K562 (cell line): ENCODE data around the gene ATCAY. TPM values are rescaled to one million over a fixed set of nuclear protein-coding genes. Genes with fewer than 3 reads are reported as not detected.

ENCODE experiments used
- NFIC ChIP-seq: fragments of 450-650 bp; IDR thresholded peaks from 2 replicates; pipeline ENCODE4 v1.6.1; 2017; ENCODE audit warnings: mild to moderate bottlenecking, inconsistent platforms
- NFIX ChIP-seq: fragments of 250-450 bp; sonication (Bioruptor Pico); IDR thresholded peaks from 2 replicates; pipeline ENCODE4 v1.4.0; 2020; ENCODE audit warnings: low read depth, mild to moderate bottlenecking, moderate library complexity
- POLR2G ChIP-seq: fragments of 200-400 bp; formaldehyde crosslinking; IDR thresholded peaks from 2 replicates; pipeline ENCODE4 v1.6.1; 2017; ENCODE audit warnings: low read depth, mild to moderate bottlenecking, antibody characterized with exemption, low read length, moderate library complexity
- USF1 ChIP-seq: sonication (generic); formaldehyde crosslinking; IDR thresholded peaks from 2 replicates; pipeline ENCODE4 v1.9.0; 2022; ENCODE audit warnings: mild to moderate bottlenecking, missing genetic modification reagents
- ZNF232 ChIP-seq: sonication (generic); formaldehyde crosslinking; IDR thresholded peaks from 2 replicates; pipeline ENCODE4 v1.8.0; 2022; ENCODE audit warnings: mild to moderate bottlenecking, missing genetic modification reagents
- polyA plus RNA-seq, 8 experiments: library from polyadenylated mRNA; depleted of rRNA in 4 of 8; stranded (reverse) in 5 of 8; unstranded in 3 of 8; fragments of >200 nt; fragmentation: Nextera tagmentation in 2 of 8; fragmentation: Illumina TruSeq in 1 of 8; extraction: Ambion mirVana in 2 of 8; extraction: Trizol in 1 of 8; gene quantifications; 2 replicates each; pipeline versions ENCODE4 v1.2.1 to v1.2.3, GENCODE V29; 2011 to 2014; ENCODE audit warnings: inconsistent platforms in 1 of 8, missing spikeins in 1 of 8
- total RNA-seq, 7 experiments: library from RNA; depleted of rRNA in 6 of 7; stranded (reverse); fragments of >200 nt in 6 of 7; fragmentation: Illumina TruSeq in 2 of 7; extraction: Trizol in 2 of 7; gene quantifications; 2 replicates each; pipeline versions ENCODE4 v1.2.1 to v1.2.3, GENCODE V29; 2011 to 2021; ENCODE audit warnings: low replicate concordance in 1 of 7
- TF ChIP-seq, protein P1 (sequence below): fragments of 450-650 bp; formaldehyde crosslinking; IDR thresholded peaks from 2 replicates; pipeline ENCODE4 v1.4.0; 2020; ENCODE audit warnings: mild to moderate bottlenecking, moderate library complexity
- TF ChIP-seq, protein P2 (sequence below): fragments of 450-650 bp; IDR thresholded peaks from 2 replicates; pipeline ENCODE4 v1.6.1; 2017; ENCODE audit warnings: antibody characterized with exemption, mild to moderate bottlenecking

The ATCAY gene
- total and polyA plus RNA-seq, 9 of the 15 experiments (the other 6 are each of a cell fraction or from before 2014, with no cell fraction given) = not detected

DNA sequence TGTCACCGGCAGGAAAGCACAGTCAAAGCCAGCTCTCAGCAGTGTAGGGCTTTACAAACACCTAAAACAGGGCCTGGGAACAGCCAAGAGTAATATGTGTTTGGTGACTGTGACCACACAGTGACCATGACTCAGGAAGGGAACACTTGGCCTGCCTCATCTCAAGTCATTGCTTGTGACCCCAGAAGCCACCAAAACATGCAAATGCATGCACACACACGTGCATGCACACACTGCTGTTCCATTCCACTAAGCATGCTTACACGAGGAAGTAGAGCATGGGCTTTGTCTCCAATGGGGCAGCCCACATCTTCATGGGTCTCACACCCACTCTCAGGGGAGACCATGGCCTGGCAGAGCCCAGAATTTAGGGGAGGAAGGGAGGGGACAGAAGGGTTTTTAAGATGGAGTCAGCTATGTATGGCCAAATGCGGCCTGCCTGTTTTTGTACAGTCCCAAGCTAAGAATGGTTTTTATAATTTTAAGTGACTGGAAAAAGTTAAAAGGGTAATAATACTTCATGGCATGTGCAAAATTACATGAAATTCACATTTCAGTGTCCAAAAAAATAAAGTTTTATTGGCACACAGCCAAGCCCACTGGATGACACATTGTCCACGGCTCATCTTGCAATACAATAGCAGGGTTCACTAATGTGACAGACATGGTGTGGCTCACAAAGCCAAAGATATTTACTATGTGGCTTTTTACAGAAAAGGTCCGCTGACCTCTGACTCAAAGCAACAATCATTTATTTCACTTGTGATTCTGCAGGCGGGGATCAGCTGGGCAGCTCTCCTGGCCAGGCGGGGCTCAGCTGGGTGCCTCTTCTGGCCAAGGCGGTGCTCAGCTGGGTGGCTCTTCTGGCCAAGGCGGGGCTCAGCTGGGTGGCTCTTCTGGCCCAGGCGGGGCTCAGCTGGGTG lies 29.0 kb upstream of the ATCAY start (continued):
- TF ChIP-seq, protein P1, sequence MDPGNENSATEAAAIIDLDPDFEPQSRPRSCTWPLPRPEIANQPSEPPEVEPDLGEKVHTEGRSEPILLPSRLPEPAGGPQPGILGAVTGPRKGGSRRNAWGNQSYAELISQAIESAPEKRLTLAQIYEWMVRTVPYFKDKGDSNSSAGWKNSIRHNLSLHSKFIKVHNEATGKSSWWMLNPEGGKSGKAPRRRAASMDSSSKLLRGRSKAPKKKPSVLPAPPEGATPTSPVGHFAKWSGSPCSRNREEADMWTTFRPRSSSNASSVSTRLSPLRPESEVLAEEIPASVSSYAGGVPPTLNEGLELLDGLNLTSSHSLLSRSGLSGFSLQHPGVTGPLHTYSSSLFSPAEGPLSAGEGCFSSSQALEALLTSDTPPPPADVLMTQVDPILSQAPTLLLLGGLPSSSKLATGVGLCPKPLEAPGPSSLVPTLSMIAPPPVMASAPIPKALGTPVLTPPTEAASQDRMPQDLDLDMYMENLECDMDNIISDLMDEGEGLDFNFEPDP = no peak
- TF ChIP-seq ZNF232 (CRISPR knock-in tag) = no peak
- TF ChIP-seq USF1 (CRISPR knock-in tag) = peak; percentile 21; the same call in 1 of the 2 replicates
- TF ChIP-seq POLR2G = no peak
- TF ChIP-seq, protein P2, sequence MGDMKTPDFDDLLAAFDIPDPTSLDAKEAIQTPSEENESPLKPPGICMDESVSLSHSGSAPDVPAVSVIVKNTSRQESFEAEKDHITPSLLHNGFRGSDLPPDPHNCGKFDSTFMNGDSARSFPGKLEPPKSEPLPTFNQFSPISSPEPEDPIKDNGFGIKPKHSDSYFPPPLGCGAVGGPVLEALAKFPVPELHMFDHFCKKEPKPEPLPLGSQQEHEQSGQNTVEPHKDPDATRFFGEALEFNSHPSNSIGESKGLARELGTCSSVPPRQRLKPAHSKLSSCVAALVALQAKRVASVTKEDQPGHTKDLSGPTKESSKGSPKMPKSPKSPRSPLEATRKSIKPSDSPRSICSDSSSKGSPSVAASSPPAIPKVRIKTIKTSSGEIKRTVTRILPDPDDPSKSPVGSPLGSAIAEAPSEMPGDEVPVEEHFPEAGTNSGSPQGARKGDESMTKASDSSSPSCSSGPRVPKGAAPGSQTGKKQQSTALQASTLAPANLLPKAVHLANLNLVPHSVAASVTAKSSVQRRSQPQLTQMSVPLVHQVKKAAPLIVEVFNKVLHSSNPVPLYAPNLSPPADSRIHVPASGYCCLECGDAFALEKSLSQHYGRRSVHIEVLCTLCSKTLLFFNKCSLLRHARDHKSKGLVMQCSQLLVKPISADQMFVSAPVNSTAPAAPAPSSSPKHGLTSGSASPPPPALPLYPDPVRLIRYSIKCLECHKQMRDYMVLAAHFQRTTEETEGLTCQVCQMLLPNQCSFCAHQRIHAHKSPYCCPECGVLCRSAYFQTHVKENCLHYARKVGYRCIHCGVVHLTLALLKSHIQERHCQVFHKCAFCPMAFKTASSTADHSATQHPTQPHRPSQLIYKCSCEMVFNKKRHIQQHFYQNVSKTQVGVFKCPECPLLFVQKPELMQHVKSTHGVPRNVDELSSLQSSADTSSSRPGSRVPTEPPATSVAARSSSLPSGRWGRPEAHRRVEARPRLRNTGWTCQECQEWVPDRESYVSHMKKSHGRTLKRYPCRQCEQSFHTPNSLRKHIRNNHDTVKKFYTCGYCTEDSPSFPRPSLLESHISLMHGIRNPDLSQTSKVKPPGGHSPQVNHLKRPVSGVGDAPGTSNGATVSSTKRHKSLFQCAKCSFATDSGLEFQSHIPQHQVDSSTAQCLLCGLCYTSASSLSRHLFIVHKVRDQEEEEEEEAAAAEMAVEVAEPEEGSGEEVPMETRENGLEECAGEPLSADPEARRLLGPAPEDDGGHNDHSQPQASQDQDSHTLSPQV = 0 out of 2 replicates have a peak, but pooled peaks have one; percentile 31
- TF ChIP-seq NFIX (CRISPR knock-in tag) = peak; percentile 82
- TF ChIP-seq NFIC = peak; percentile 97
